Prostate gland (tissue), 2 donors: ENCODE results near the gene GNA14.

Source experiments
- POLR2A ChIP-seq: fragments of 450-650 bp; IDR thresholded peaks from one replicate; pipeline ENCODE4 v1.6.1; 2016; ENCODE audit warnings: antibody characterized with exemption, mild to moderate bottlenecking
- TF ChIP-seq, protein P1 (sequence below), 4 experiments: fragments of 200-600 bp in 2 of 4; fragments of 450-650 bp in 2 of 4; sonication (generic) in 2 of 4; IDR thresholded peaks; 1 replicate in 3 of 4; 2 replicates in 1 of 4; pipeline ENCODE4 v1.5.1; 2016 to 2019; ENCODE audit warnings: antibody characterized with exemption in 4 of 4, mild to moderate bottlenecking in 2 of 4, moderate library complexity in 2 of 4

DNA sequence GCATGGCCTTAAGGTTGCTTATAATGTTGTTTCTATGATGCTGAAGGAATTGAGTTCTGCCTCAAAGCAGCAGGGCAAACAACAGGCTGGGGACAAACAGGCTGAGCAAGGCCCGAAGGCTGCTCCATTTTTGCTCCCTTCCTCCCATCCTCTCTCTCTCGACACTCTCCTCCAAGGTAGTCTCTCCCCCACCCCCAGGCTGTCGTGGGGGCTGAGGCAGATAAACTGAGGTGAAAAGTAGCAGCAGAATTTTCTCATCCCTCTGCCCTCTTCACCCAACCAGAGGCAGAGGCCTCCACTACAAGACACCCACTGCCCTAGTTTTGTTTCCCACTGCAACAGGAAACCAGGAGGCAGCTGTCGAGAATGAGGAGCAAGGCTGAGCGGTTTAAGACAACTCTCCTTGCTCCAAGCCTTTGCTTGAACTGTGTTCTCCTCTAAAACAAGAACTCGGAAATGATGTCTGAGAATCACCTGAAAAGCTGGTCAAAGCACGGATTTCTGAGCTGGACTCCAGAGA, 13.5 kb upstream of the GNA14 start:
- TF ChIP-seq, protein P1, sequence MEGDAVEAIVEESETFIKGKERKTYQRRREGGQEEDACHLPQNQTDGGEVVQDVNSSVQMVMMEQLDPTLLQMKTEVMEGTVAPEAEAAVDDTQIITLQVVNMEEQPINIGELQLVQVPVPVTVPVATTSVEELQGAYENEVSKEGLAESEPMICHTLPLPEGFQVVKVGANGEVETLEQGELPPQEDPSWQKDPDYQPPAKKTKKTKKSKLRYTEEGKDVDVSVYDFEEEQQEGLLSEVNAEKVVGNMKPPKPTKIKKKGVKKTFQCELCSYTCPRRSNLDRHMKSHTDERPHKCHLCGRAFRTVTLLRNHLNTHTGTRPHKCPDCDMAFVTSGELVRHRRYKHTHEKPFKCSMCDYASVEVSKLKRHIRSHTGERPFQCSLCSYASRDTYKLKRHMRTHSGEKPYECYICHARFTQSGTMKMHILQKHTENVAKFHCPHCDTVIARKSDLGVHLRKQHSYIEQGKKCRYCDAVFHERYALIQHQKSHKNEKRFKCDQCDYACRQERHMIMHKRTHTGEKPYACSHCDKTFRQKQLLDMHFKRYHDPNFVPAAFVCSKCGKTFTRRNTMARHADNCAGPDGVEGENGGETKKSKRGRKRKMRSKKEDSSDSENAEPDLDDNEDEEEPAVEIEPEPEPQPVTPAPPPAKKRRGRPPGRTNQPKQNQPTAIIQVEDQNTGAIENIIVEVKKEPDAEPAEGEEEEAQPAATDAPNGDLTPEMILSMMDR (IDR thresholded peaks at IDR 0.05), result no peak
- TF ChIP-seq POLR2A, result no peak
